Stimulated activated naive CD8-positive, alpha-beta T cell treated with anti-CD3 and anti-CD28 coated beads, Interleukin-15, amount 100 ng/mL, for 72 hours (primary cell): Measurements from ENCODE around the gene CKLF.
"Not testable (repeated sequence)": the region's sequence is repeated elsewhere in the genome, so short reads cannot be mapped to it uniquely, and the experiment has no call there.

ENCODE experiments used
- ATAC-seq: fragments of 150-1000 bp; cut with Tn5 transposase; 2 replicates; pipeline ENCODE4 v1.10.0; 2021; ENCODE audit warnings: mild to moderate bottlenecking, moderate library complexity
- DNase-seq, 2 donors: peaks; one replicate each; pipeline ENCODE4 v3.0.0; 2021 to 2022
- H3K27ac Mint-ChIP-seq, 2 donors: one replicate each; pipeline ENCODE4 v1.8.0; 2022; ENCODE audit warnings: mild to moderate bottlenecking in 2 of 2, mixed read lengths in 2 of 2, moderate library complexity in 2 of 2
- H3K27me3 Mint-ChIP-seq: one replicate; pipeline ENCODE4 v1.8.0; 2022; ENCODE audit warnings: mixed read lengths
- H3K4me1 Mint-ChIP-seq: one replicate; pipeline ENCODE4 v1.8.0; 2022; ENCODE audit warnings: mild to moderate bottlenecking, mixed read lengths
- H3K4me3 Mint-ChIP-seq, 2 donors: one replicate each; pipeline ENCODE4 v1.8.0; 2022; ENCODE audit warnings: mild to moderate bottlenecking in 2 of 2, mixed read lengths in 2 of 2, moderate library complexity in 1 of 2
- H3K9me3 Mint-ChIP-seq, 2 donors: one replicate each; pipeline ENCODE4 v1.8.0; 2022; ENCODE audit warnings: mixed read lengths in 2 of 2

CKLF gene

DNA sequence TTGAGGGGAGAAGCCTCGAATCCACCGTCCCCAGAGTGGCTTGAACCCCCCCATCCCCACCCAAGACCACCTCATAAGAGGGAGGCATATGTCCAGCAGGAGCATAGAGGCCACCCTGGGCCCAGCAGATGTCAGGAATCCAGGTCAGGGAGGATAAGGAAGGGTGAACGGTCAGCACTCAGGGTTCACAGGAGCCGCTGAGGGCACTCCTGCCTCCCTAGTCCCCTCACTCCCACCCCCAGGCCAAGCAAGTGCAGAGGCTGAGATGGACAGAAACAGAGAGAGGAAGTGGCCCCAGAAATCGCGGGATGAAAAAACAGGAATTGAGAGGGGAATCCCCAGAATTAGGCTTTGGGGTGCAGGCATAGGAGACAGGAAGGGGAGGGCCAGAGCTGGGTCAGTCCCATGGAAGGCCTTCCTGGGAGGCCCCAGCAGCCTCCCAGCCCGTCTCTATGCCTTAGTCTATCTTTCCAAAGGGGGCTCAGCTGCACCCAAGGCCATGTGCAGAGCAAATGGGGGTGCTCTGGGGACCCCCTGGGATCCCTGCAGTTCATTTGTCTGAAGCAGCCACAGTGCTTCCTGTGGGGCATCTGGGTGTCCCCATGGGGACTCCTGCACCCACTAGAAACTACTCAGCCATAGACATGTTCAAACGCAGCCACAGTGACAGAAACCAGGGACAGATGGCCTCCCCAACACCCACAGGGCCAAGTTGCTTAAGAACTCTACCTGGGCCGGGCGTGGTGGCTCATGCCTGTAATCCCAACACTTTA is 53.8 kb downstream of the CKLF start:
- H3K9me3 Mint-ChIP-seq = peaks cover under 1 to 2% of the 10 kb centered on the region in 2 donors
- peaks cover 57% of the 10 kb centered on the region for H3K4me1 Mint-ChIP-seq
- peak overlapping the region; percentile 78 to 79 for H3K4me3 Mint-ChIP-seq
- no peak for ATAC-seq
- DNase-seq = peak in 1 of 2 donors; percentile 35
- H3K27me3 Mint-ChIP-seq = no peaks in the 10 kb centered on the region
- peak overlapping the region; percentile 72 to 74 for H3K27ac Mint-ChIP-seq

DNA sequence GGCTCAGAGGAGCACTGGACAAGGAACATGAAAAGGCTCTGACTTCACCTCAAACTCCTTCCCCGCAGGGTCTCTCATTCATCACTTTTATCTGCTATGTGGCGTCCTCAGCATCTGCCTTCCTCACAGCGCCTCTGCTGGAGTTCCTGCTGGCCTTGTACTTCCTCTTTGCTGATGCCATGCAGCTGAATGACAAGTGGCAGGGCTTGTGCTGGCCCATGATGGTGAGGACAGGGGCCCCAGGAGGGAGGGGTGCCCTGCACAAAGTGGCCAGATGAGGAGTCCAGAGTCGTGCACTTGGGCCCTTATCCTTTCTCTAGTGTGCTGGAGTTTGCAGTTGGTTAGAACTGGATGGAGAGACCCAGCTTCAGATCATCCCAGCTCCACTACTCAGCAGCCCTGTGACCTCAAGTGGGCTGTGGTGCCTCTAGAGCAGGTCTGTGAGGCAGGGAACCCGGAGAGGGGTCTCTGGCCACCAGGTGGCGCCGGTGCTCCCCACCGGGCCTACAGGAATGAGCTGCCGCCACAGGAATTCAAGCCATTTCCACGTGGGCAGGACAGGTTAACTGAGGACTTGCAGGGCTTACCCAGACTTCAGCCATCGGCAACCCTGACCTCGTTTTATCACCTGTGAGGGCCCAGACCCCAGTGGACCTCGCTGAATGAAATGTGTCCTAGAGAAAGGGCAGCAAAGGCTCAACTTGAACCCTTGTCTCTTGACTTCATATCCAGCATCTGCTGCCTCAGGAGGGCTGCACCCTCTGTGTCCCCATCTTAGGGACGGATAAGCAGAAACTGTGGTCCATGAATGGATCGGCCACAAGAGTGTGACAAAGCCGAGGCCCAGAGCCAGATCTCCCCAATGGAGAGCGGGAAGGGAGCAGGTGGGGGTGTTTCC is 56.1 kb downstream of the CKLF start:
- DNase-seq = peak; percentile 78 to 84
- no peaks in the 10 kb centered on the region for H3K27me3 Mint-ChIP-seq
- H3K4me3 Mint-ChIP-seq = peak overlapping the region in 1 of 2 donors; percentile 48
- peaks cover 48% of the 10 kb centered on the region for H3K4me1 Mint-ChIP-seq
- peak; percentile 50 for ATAC-seq
- H3K9me3 Mint-ChIP-seq = no peaks in the 10 kb centered on the region
- H3K27ac Mint-ChIP-seq = peak overlapping the region; percentile 30 to 40

DNA sequence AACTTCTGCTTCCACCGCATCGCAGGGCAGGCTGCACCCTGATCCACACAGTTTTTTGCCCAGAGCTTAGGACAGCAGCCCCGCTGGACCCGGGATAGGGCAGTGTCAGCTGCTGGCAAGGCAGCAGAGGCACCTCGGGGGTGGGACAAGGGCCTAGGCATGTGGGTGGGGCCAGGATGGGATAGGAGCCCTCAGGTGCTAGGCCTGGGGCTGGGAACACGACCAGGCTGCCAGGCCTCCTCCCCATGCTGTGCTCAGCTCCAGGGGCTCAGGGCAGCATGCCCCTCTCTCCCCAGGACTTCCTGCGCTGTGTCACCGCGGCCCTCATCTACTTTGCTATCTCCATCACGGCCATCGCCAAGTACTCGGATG is 56.7 kb downstream of the CKLF start:
- H3K27ac Mint-ChIP-seq = no peak overlapping the region
- no peak for DNase-seq
- no peaks in the 10 kb centered on the region for H3K27me3 Mint-ChIP-seq
- H3K4me1 Mint-ChIP-seq = peaks cover 42% of the 10 kb centered on the region
- ATAC-seq = no peak
- H3K4me3 Mint-ChIP-seq = no peak overlapping the region
- no peaks in the 10 kb centered on the region for H3K9me3 Mint-ChIP-seq

DNA sequence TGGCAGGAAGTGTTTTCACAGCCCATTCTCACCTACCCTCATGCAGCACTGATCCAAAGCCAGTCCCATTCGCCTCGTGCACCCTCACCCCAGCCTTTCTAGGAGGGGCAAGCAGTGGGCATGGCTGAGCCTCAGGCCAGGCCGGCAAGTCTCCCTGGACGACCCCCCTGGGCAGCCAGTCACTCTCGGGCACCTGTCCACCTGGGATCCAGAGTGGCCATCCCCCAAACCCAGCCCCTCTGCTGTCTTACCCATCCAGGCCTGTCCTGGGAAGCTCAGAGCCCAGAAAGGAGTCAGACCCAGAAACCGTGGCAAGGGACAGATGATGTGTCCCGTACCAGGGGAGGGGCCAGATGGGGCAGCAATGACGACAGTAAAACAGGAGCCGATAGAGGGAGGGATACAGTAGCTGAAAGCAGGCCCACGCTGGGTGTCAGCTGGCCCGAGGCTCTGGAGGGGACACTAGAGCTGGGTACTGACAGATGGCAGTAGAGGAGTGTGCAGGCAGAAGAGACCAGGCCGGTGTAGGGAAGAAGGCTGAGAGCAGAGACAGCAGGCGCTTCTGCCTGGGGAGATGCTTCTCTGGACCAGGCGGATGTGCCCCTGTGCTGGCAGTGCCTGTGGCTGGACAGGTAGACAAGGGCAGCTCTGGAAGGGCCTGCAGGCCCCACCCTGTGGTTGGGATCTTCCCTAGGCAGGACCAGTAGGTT is 57.9 kb downstream of the CKLF start:
- no peak overlapping the region for H3K4me3 Mint-ChIP-seq
- DNase-seq (no peak), ATAC-seq (no peak)
- H3K27me3 Mint-ChIP-seq = no peaks in the 10 kb centered on the region
- peak overlapping the region in 1 of 2 donors; percentile 34 for H3K27ac Mint-ChIP-seq
- H3K9me3 Mint-ChIP-seq = no peaks in the 10 kb centered on the region
- peaks cover 41% of the 10 kb centered on the region for H3K4me1 Mint-ChIP-seq

DNA sequence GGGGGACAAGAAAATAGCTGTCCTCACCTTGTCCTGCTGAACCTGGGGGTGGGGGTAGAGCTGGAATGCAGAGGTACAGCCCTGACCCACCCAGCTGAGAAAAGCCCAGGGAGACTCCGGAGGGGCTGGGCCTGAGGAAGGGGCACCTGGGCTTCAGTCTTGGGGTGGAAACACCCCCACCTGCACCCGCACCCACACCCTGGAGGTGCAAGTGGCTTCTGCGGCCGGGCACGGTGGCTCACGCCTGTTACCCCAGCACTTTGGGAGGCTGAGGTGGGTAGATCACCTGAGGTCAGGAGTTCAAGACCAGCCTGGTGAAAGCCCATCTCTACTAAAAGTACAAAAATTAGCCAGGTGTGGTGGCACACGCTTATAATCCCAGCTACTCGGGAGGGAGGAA is 59.5 kb downstream of the CKLF start:
- not testable (repeated sequence) for H3K4me3 Mint-ChIP-seq, H3K9me3 Mint-ChIP-seq, ATAC-seq, H3K27ac Mint-ChIP-seq, DNase-seq, H3K27me3 Mint-ChIP-seq
- H3K4me1 Mint-ChIP-seq = peaks cover 27% of the 10 kb centered on the region

DNA sequence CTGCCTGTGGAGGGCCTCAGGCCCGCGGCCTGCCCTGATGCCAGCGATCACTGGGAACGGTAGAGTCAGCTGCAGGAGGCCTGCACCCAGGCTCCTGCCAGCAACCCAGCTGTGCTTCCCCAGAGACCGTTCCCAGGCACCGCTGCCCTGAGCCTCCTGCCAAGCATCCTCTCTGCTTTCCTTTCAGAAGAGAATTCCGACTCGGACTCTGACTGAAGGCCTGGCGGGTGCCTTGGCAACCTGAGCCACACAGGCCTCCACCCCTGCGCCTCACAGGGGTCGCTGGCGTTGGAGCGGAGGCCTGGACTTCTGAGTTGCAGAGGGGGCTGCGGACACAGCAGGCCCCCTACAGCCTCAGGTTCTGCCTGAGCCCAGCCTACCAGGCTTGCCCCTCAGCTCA is 60.0 kb downstream of the CKLF start:
- Mint-ChIP-seq H3K27me3 (no peaks in the 10 kb centered on the region), H3K27ac (no peak overlapping the region), H3K4me1 (peaks cover 22% of the 10 kb centered on the region), H3K9me3 (no peaks in the 10 kb centered on the region), H3K4me3 (no peak overlapping the region)
- DNase-seq (no peak), ATAC-seq (no peak)

DNA sequence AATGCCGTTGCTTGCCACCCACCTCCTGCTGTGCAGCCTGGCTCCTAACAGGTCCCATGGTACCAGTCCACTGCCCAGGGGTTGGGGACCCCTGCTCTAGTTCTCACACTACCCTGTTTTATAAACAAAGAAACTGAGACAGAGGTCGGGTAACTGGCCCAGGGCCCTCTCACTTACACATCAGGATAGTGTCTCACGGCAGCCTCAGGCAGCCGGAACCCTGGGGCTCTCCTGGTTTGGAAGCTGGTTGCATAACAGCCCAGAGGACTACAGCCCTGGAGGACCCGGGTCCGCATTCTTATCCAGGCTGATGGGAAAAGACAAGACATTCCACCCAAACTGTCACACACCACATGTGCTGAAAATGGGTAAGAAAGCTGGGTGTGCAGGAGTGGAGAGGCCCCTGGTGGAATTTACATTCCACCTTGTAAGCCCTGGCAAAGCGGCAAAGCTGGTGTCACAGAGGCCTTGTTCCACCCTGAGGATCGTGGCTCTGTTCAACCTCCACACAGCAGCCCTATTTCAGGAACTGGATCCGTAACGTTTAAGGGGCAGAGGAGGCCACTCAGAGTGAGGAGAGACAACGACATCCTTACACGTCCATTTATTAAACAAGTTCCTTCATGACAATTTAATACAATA is 61.9 kb downstream of the CKLF start:
- Mint-ChIP-seq H3K27ac (peak overlapping the region in 1 of 2 donors; percentile 12), H3K27me3 (no peaks in the 10 kb centered on the region), H3K4me1 (peaks cover 7% of the 10 kb centered on the region), H3K4me3 (no peak overlapping the region), H3K9me3 (no peaks in the 10 kb centered on the region)
- ATAC-seq (no peak), DNase-seq (no peak)
